ENCODE results near the gene ABTB2. TPM values are rescaled to one million over a fixed set of nuclear protein-coding genes. Genes with fewer than 3 reads are reported as not detected.

The ABTB2 gene
- polyA plus RNA-seq, 1 donor from 2014 or later: 0.68 TPM

DNA sequence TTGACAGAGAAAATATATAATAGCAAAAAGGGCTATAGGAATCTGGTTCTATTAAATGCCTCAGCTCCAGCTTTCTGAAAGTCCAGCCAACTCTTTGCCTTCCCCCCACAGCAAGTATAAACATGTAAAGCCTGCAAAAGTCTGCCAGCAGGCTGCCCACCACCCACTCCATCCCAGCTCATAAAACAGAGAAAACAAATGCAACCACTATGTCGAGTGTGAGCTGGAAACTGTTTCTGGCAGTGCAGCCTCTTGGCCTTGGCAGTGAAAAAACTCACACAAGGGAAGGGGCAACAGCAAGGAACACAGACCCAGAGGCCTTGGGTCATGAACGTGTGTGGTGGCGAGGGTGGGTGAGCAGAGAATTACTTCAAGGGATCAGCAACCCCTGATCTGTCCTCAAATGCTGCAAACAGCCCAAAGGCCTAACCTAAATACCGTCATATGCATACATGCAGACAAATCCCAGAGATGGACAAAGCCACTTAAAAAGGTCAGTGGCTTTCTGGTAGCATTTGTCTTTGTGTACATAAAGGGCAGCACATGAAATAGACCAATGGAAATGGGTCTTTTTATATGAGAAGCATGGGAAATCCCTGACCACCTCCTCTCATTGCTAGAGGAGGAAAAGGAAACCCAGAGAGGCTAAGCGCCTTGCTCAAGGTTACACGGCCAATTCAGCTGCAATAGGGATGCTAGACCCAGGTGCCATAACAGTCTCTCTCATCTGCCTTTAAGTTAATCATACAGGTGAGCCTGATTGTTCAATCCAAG is 177.6 kb downstream of the ABTB2 start:
- no peaks in the 10 kb centered on the region for H3K9me2 ChIP-seq (ENCODE audit: insufficient read depth, low read length)
- H3K27me3 ChIP-seq (ENCODE audit: insufficient read depth, low read depth, low read length): no peaks in the 10 kb centered on the region
- H3K79me2 ChIP-seq (replicated peaks; ENCODE audit: insufficient read depth, low read length): no peaks in the 10 kb centered on the region
- H3F3A ChIP-seq (ENCODE audit: insufficient read depth, low read length, poor library complexity, severe bottlenecking): no peaks in the 10 kb centered on the region
- H3K27ac ChIP-seq (ENCODE audit: low read length): no peak overlapping the region
- TF ChIP-seq RAD21 (conservative IDR thresholded peaks at IDR 0.05) (no peak), EZH2 (IDR thresholded peaks at IDR 0.05; ENCODE audit: borderline replicate concordance, insufficient read depth, low read length, poor library complexity, severe bottlenecking) (no peak), REST (IDR thresholded peaks at IDR 0.05; ENCODE audit: borderline replicate concordance) (no peak)
- TF ChIP-seq, protein P1, sequence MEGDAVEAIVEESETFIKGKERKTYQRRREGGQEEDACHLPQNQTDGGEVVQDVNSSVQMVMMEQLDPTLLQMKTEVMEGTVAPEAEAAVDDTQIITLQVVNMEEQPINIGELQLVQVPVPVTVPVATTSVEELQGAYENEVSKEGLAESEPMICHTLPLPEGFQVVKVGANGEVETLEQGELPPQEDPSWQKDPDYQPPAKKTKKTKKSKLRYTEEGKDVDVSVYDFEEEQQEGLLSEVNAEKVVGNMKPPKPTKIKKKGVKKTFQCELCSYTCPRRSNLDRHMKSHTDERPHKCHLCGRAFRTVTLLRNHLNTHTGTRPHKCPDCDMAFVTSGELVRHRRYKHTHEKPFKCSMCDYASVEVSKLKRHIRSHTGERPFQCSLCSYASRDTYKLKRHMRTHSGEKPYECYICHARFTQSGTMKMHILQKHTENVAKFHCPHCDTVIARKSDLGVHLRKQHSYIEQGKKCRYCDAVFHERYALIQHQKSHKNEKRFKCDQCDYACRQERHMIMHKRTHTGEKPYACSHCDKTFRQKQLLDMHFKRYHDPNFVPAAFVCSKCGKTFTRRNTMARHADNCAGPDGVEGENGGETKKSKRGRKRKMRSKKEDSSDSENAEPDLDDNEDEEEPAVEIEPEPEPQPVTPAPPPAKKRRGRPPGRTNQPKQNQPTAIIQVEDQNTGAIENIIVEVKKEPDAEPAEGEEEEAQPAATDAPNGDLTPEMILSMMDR (IDR thresholded peaks at IDR 0.05; ENCODE audit: poor library complexity, severe bottlenecking): no peak
- H3K9ac ChIP-seq (ENCODE audit: low read length): no peak overlapping the region
- H4K20me1 ChIP-seq (ENCODE audit: insufficient read depth): no peaks in the 10 kb centered on the region
- H3K4me2 ChIP-seq (ENCODE audit: low read length): no peak overlapping the region
- no peaks in the 10 kb centered on the region for H3K36me3 ChIP-seq (ENCODE audit: insufficient read depth, low read length)
- no peak overlapping the region for H2AFZ ChIP-seq (ENCODE audit: low read depth, low read length)
- no peak overlapping the region for H3K4me3 ChIP-seq (ENCODE audit: low read length)
- no peaks in the 10 kb centered on the region for H3K9me3 ChIP-seq (ENCODE audit: low read length)

DNA sequence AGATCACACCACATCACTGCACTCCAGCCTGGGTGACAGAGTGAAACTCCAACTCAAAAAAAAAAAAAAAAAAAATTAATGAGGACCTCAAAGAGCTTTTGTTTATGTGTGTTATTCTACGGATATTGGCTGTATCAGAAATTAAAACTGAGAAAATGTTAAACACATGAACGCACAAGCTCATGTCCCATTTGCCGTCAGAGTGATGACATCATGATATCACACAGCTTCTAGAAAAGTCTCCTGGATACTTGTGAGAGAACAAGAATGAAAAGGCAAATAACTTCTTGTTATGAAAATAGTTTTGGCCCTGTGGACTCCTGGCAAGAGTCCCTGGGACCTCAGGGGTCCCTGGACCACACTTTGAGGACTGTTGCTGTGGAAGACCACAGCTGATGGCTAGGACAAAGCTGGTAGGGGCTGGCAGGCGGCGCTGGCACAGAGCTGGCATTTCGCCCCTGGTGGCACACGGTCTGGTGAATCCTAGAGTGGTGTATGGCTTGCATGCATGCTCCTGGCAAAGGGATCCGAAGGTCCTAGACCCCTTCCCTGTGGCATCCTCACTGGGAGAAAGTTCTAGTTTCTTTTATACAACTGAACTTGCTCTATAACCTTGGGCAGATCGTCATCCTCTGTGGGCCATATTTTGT is 178.7 kb downstream of the ABTB2 start:
- Histone ChIP-seq H3K4me3 (ENCODE audit: low read length) (no peak overlapping the region), H3K9me3 (ENCODE audit: low read length) (no peaks in the 10 kb centered on the region), H3K79me2 (replicated peaks; ENCODE audit: insufficient read depth, low read length) (no peaks in the 10 kb centered on the region), H3K4me2 (ENCODE audit: low read length) (no peak overlapping the region), H3F3A (ENCODE audit: insufficient read depth, low read length, poor library complexity, severe bottlenecking) (no peaks in the 10 kb centered on the region), H3K36me3 (ENCODE audit: insufficient read depth, low read length) (no peaks in the 10 kb centered on the region), H3K27ac (ENCODE audit: low read length) (no peak overlapping the region), H4K20me1 (ENCODE audit: insufficient read depth) (no peaks in the 10 kb centered on the region), H3K9me2 (ENCODE audit: insufficient read depth, low read length) (no peaks in the 10 kb centered on the region), H3K9ac (ENCODE audit: low read length) (no peak overlapping the region), H3K27me3 (ENCODE audit: insufficient read depth, low read depth, low read length) (no peaks in the 10 kb centered on the region), H2AFZ (ENCODE audit: low read depth, low read length) (no peak overlapping the region)
- no peak for TF ChIP-seq POLR2AphosphoS5 (IDR thresholded peaks at IDR 0.05)
- TF ChIP-seq EP300 (conservative IDR thresholded peaks at IDR 0.05; ENCODE audit: poor library complexity, severe bottlenecking): no peak
- TF ChIP-seq TAF1 (IDR thresholded peaks at IDR 0.05; ENCODE audit: low read depth): no peak
- no peak for TF ChIP-seq MXI1 (conservative IDR thresholded peaks at IDR 0.05; ENCODE audit: poor library complexity, severe bottlenecking)

Measured in neural cell (in vitro differentiated cells).